Stimulated activated CD4-positive, alpha-beta T cell treated with anti-CD3 and anti-CD28 coated beads, Interleukin-2, amount 100 ng/mL, for 24 hours (primary cell): ENCODE data around the gene OR8A1.
A peak's percentile ranks its signal among the peaks of the same experiment; 100 is the strongest.

Source experiments
- DNase-seq, 2 donors: peaks; one replicate each; pipeline ENCODE4 v3.0.0-alpha.2; 2020

OR8A1 gene

GRCh38 chr11:124569697-124570096, at the start of gene OR8A1:
TSS of gene OR8A1 (plus strand) at chr11:124569997. CDS start at chr11:124570120, 123 bp downstream.
- no peak for DNase-seq

DNA sequence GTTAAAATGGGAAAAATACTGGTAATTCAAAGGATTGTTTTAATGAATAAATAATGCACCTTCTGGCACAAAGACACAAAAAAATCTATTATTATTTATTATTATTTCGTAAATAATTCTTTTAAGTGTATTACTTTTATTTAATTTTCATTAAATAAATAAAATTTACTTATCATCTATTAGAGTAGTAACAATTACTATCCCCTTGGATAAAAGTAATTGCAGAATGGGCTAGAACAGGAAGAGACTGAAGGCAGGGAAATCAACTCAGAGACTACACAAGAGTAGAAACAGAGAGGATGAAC, 49.3 kb upstream of the OR8A1 start:
- no peak for DNase-seq

GRCh38 chr11:124533626-124534025, 36.2 kb upstream of the OR8A1 start:
- DNase-seq = no peak

GRCh38 chr11:124534051-124534450, 35.7 kb upstream of the OR8A1 start:
- DNase-seq = no peak

DNA sequence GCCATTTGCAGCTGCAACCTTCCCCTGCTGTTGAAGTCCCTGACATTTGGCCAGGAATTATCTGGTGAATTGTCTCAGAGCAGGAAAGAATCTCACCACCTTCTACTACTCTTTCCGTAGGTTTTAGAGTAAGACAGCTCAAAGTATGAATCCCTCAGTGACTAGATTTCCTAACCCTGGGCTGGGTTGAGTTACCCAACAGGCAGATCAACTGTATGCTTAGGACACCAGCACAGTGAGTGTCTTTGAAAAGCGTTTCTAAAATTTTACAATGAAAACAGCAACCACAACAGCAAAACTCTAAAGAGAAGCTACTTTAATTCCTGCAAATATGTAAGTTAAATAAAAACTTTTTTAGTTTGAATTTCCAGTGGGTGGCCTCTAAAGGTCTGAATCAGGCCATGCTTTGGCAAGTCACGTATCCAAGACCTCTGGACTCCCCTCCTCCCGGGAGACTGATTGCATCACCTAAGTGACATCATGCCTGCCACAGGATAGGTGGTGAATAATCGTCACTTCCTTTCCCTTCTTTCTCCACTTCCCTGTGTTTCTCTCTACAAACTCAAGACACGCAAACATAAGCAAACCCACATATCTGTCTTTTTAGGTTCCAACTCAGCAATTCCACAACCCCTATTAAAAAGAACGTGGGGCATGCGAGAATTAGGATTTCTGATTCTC, 34.1 kb upstream of the OR8A1 start:
- no peak for DNase-seq

- DNase-seq = no peak
These were observed 33.3 kb upstream of the OR8A1 start for GRCh38 chr11:124536520-124536919.

GRCh38 chr11:124538019-124538418, 31.8 kb upstream of the OR8A1 start:
- no peak for DNase-seq

DNA sequence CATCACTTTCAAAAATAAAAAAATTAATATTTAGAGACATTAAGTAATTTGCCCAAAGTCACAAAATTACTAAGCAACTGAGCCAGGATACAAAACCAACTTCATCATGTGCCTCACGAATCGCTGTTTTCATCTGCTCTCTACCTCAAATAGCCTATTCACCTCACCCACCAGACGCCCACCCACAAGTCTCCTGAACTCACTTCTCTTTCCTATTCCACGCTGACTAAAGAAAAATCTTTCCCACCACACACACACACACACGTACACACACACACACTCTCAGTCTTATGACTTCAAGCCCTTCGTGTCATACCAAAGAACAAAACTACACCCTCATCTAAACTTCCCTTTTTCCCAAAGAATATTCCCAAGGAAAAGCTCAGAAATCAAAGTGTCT, 28.6 kb upstream of the OR8A1 start:
- DNase-seq = no peak

- no peak for DNase-seq
These were observed 26.7 kb upstream of the OR8A1 start for GRCh38 chr11:124543145-124543544.

DNA sequence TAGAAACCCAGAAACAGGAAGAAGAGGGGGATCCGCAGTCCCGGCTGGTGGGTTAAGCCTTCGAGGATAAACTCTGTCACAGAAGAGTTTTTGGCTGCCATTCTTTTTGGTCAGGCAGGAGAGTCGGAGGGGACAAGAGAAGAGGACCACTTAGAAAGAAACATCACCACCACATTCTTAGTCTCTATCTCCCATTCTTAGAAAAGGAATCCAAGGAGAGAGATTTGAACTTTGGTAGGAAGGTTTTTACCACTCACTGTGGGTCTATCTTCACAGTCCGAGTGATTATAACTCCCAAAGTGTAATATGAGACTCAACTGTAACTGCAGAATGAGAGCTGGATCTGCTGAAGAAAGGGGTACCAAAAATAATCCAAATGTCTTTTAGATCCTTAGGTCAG, 26.2 kb upstream of the OR8A1 start, which contains the start of gene OR8B12:
Gene OR8B12, minus strand, starts transcription at position 101 of the 400 bp plus-strand sequence. Its CDS starts 0 bp downstream, at position 101.
- DNase-seq = no peak

DNA sequence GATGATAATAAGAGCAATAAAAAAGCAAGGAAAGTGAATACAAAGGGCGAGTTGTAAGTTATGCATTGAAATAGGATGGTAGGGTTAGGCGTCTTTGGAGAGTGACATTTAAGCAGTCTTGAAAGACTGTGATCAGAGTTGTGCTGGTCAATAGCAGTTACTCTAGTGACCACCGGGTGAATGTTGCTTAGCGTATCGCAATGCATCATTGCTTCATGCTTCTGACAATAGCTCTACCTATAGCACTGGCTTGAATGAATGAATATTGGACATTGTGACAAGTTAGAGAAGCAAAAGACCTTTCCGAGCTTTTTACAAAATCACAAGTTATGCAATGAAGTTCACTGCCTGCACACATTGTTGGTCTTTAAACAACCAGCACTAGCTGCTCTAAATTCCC, 18.6 kb upstream of the OR8A1 start:
- no peak for DNase-seq

- DNase-seq = no peak
These were observed 17.8 kb upstream of the OR8A1 start for GRCh38 chr11:124551987-124552386.

GRCh38 chr11:124556828-124557227, 13.0 kb upstream of the OR8A1 start:
- DNase-seq = no peak

- no peak for DNase-seq
These were observed 363 bp downstream of the OR8A1 start for GRCh38 chr11:124570160-124570559.

GRCh38 chr11:124577716-124578427, 8.1 kb downstream of the OR8A1 start:
- DNase-seq = no peak

DNA sequence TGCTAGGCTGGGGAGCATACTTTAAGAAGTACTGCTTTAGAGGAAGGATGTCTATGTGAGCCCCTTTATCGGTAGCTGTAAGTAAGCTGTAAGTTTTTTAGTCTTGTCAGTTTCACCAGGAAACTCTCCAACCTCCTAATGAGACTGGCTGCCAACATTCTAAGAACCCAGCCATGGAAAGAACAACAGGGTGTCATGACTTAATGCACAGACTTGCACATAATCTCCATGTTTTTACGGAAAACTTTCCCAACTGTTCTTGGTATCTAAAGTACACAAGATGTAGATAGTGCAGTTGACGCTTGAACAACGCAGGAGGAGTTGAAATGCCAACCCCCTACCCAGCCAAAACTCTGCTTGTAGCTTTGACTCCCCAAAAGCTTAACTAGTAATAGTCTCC, 9.0 kb downstream of the OR8A1 start:
- DNase-seq = no peak

DNA sequence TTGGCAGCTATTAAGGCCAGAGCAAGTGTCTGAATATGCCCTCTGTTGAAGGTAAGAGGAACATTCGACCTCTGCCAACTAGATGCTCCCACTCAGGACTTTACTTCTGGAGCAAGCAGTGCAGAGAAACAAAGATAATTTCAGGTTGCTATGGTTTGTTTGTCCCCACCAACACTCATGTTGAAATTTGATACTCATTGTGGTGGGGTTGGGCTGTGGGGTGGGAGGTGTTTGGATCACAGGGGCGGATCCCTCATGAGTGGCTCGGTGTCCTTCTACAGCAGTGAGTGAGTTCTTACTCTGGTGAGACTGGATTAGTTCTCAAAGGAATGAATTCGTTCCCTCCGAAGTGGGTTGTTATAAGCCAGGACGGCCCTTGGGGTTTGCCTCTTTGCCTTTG, 12.0 kb downstream of the OR8A1 start:
- DNase-seq = no peak

- no peak for DNase-seq
These were observed 12.8 kb downstream of the OR8A1 start for GRCh38 chr11:124582565-124582964.

DNA sequence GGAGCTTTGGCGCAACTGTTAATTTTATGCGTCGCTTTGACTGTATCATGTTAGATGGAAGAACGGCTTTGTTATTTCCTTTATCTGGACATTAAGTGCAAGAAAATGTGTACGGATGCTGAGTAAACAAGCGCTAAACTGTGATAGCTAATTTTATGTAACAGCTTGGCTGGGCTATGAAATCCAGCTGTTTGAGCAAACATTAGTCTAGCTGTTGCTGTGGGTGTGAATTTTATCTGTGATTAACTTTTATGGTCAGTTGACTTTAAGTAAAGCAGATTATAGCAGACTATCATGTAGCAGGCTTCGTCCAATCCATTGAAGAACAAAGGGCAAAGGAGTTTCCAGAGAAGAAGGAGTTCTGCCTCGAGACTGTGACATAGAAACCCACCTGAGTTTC, 14.0 kb downstream of the OR8A1 start:
- DNase-seq = no peak

DNA sequence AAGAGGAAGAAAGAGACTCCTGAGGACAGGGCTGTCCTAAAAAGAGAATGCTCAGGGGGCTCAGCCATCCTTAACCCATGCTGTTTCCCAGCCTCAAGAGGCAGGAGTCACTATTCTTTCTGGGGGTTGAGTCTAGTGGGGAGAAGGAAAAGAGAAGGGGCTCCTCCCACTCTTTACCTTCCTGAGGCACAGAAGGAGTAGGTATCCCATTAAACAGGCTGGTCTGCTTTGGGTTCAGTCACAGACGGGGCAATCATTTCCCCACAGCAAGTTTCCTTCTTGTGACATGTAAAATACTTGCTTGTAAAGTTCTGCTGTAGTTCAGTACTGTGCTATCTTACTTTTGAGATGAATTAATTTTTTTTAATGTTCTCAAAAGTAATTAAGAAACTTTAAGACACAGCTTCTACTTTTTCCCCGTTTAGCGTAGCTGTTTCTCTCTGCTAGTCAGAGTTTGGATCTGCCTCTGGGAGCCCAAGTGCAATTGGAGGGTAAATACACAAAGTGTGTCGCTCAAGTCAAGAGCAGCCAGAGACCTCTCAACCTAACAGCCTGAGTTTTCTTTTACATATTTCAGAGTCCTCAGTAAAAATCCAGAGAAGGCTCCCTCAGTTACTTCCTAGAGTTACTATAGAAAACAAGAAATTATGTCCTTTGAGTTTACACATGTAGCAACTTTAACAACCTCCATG, 15.0 kb downstream of the OR8A1 start:
- DNase-seq = no peak

DNA sequence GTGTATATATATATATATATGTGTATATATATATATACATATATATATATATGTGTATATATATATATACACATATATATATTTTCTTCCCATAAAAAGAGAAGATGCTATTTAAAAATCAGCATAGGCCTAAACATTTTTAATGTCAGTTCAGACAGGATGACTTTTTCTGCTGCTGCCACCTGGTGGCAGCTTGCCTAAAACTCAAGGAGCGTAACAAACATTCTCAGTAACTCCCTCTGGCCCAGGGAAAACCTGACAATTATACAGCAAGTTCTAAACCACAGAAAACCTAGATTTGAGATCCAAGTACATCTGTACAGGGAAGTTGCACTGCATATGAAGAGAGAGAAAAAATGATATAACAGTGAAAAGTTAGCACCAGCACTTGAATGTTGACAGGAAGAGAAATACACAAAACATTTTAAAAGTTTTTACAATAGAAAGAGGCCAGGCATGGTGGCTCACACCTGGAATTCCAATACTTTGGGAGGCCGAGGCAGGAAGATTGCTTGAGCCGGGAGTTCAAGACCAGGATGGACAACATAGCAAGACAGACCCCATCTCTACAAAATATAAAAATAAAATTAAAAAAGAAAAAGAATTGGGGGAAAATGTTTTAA, 16.6 kb downstream of the OR8A1 start:
- DNase-seq = peak; percentile 55 to 64

GRCh38 chr11:124591430-124591829, 21.6 kb downstream of the OR8A1 start:
- no peak for DNase-seq

- no peak for DNase-seq
These were observed 22.8 kb downstream of the OR8A1 start for GRCh38 chr11:124592627-124593026.

GRCh38 chr11:124595302-124595701, 25.5 kb downstream of the OR8A1 start:
- no peak for DNase-seq
